COLO668 (cell line): ENCODE data around the gene CAPN13.

Experiments
- DNase-seq: peaks from one replicate; lab custom pipeline; 2025; ENCODE audit not compliant: unreplicated experiment; lab: John Stamatoyannopoulos, UW

CAPN13 gene

GRCh38 chr2:30789670-30790210, 17.5 kb downstream of the CAPN13 start:
- DNase-seq = no peak

DNA sequence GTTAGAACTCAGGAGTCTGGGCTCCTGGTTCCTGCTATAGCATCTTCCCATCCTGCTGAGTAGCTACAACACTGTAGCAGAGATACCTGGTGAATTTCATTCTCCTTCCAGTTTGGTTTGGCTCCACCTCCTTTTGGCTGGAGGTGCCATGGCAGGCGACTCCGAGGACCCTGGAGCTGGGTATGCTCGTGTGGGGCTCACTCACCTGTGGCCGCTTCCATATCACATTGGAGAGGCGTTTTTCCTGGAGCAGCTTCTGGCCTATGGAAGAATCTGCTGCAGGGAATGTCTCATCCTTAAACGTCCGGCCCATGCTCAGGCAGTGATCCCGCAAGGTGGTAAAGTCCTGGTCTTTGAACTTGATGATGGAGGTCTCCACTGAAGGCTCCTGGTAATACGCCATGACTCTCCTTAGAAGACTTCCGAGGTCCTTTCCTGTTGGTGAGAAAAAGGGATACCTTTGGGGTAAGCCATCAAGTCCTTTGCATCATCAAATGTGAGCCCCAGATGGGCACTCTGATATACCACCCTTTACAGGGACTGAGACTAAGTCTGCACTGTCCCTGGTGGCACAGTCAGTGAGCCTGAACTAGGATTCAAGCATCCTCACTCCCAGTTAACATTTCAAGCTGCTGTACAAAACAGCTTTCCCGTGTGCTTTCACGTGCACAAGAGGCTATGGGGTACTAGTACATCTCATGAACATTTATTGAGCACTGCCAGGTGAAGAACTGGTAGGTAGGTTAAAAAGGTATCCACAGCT, 20.1 kb downstream of the CAPN13 start:
- no peak for DNase-seq

DNA sequence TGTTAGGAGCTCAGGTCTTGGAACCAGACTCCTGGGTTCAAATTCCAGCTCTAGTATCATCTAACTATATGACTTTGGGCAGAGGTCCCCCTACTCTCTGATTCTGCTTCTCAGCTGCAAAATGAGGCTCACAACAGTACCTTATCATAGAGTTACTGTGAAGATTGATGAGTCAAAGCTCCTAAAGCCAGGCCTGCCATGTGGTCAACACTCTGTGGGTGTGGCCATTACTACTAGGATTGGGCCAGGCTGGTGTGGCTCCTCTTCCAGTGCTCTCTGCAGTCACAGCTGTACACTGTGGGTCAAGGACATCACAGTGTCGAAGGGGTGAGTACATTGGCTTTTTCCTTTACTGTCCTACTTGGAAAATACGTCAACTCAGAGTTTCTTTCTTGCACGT, 22.6 kb downstream of the CAPN13 start:
- DNase-seq = no peak

DNA sequence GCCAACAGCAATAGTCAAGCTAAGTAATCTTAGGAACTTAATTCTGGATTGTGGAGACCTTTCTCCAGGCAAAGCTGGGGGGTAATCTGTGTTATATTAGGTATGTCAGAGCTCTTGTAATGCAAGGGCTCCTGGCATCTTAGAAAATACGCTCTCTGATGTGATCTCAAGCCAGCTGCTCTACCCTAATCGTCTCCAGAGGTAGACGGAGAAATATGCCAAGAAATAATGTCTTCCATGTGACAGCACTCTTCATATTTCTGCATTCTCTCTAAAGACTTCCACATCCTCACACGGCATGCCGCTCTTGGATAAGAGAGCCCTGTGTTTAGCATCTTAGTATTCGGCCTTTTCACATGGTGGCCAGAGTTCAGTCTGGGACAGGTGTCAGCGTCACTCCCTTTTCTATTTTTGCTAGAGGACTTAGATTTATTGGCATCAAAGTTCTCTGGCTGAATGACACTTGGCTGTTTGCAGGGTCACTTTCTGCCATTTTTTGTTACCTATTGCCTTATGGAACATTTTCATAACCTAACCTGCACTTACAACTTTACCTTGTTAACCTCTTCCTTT, 25.2 kb downstream of the CAPN13 start:
- no peak for DNase-seq

DNA sequence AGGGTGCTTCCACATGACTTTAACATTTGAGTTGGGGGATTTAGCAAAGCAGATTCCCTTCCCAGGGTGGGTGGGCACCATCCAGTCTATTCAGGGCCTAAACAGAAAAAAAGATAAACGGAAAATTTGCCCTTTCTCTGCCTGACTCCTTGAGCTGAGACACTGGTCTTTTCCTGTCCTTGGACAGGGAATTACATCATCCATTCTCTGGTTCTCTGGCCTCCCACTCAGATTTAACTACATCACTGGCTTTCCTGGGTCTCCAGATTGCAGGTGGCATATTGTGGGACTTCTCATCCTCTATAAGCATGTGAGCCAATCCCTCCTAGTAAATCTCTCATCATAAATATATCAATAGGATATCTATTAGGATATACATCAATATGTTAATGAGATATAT, 25.8 kb downstream of the CAPN13 start:
- DNase-seq = no peak

GRCh38 chr2:30780776-30781330, 26.4 kb downstream of the CAPN13 start:
- no peak for DNase-seq

GRCh38 chr2:30778611-30779010, 28.6 kb downstream of the CAPN13 start:
- no peak for DNase-seq

GRCh38 chr2:30777661-30778505, 29.4 kb downstream of the CAPN13 start:
- DNase-seq = no peak

DNA sequence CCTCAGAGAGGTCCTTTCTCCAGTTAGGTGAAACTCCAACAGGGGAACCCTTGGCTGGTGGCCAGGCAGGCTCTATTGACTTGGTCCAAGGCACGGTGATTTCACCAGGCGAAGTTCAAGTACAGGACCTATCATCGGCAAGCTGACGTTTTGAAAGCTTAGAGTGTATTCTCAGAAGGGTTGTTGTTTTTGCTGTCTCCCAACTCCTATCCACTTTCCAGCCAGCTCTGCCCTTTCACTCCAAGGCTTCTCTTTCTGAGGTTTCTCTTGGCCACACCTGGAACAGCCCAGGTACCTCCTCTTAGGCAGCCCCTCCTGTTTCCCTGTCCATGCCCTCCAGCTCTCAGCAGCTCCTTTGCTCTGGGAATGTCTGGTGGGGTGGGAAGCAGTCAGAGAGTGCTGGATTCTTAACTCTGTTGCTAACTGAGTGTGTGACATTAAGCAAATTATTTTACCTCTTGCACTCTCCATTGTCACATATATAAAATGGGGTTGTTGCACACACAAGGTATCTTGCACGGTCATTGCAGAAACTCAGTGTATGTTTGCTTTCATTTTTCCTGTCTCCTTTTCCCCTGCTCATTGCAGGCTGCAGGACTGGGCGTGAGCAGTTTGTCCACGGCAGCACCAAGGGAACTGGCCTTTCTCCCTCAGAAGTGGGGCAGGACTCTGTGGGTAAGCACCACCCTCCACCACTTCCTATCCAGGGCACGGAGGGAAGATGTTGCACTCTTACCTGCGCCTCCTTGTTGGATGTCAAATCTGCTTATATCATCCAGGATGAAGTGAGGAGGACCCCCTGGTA, 30.2 kb downstream of the CAPN13 start:
- peak; percentile 8 for DNase-seq

GRCh38 chr2:30775833-30776232, 31.4 kb downstream of the CAPN13 start:
- DNase-seq = no peak

DNA sequence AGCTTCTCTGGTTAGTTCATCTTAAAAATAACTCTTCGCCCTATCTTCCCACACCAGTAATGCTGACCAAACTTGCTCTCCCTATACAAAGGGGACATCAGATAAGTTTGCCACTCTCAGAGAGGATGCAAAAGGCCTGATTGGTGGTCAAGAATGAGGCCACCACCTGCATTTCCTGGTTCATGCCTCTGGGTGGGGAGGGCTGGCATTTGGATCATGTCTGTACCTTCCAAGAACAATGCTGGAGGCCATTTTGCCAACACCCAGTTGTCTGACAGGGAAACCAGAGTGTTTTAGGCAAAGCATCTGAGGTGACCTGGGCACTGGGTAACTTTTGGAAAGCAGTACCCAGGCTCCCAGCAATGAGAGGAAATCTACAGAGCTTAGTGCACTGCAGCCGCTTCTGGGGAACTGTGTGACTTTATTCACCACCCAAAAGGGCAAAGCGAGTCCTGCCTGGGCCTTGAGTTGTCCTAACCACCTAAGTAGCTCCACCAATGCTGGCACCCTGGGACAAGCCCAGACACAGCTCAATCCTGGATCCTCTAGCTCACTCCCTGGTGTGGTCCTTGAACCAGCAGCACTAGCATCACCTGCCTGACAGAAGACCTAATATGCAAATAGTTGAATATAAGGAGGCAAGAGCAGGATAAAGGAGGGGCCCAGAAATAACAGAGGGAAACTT, 35.1 kb downstream of the CAPN13 start:
- no peak for DNase-seq

- no peak for DNase-seq
Observed at GRCh38 chr2:30770816-30771576, 36.2 kb downstream of the CAPN13 start.

- no peak for DNase-seq
Observed at GRCh38 chr2:30769891-30770462, 37.3 kb downstream of the CAPN13 start.

DNA sequence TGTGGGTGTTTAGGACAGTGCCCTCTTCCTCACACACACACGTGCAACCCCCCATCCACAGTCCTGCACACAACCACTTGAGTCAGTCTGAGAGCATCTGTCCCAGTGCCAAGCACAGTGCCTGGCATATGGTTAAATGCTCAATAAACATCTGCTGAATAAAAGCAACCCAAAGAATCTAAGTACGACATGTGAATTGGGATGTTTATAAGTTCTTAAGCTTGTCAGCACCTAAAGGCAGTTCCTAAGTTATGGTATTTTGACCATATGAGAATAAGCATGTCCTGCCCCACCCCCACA, 37.8 kb downstream of the CAPN13 start:
- no peak for DNase-seq

- no peak for DNase-seq
Observed at GRCh38 chr2:30768708-30769480, 38.4 kb downstream of the CAPN13 start.

- no peak for DNase-seq
Observed at GRCh38 chr2:30768036-30768686, 39.1 kb downstream of the CAPN13 start.

DNA sequence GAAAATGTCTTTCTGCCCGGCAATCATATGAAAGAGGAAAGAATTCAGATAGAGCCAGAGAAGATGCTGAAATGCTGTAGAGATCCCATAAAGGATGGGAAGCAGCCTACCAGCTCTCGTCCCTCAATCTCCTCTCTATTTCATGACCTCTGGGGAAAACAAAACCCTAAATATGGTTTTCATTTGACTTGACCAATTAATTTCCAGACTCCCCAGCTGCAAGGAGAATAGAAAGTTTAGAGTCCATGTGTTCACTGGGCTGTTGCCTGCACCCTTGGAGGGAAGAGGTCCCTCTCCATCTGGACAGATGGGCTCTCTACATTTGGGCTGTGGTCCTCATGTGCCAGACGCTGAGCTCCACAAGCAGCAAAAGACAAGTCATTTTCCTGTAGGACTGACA, 40.6 kb downstream of the CAPN13 start:
- no peak for DNase-seq
